NCI-H345 treated with DMSO at 0.1 percent for 48 hours (cell line): Measurements from ENCODE around the gene ADAMTS12.

Experiments used
- DNase-seq: peaks from one replicate; lab custom pipeline; 2025; ENCODE audit not compliant: unreplicated experiment; lab: John Stamatoyannopoulos, UW

Gene ADAMTS12

GRCh38 chr5:33769196-33769595 is 122.6 kb downstream of the ADAMTS12 start:
- DNase-seq = no peak

GRCh38 chr5:33766023-33766422 is 125.8 kb downstream of the ADAMTS12 start:
- no peak for DNase-seq

GRCh38 chr5:33764786-33765185 is 127.0 kb downstream of the ADAMTS12 start:
- DNase-seq = no peak

- no peak for DNase-seq
These were observed 128.4 kb downstream of the ADAMTS12 start for GRCh38 chr5:33763435-33763834.

GRCh38 chr5:33762859-33763258 is 128.9 kb downstream of the ADAMTS12 start:
- DNase-seq = no peak

GRCh38 chr5:33761139-33761538 is 130.7 kb downstream of the ADAMTS12 start:
- DNase-seq = no peak

GRCh38 chr5:33758737-33759136 is 133.1 kb downstream of the ADAMTS12 start:
- DNase-seq = no peak

- DNase-seq = no peak
These were observed 135.3 kb downstream of the ADAMTS12 start for GRCh38 chr5:33756491-33756890.

- no peak for DNase-seq
These were observed 136.6 kb downstream of the ADAMTS12 start for GRCh38 chr5:33755231-33755630.

GRCh38 chr5:33753704-33754103 is 138.1 kb downstream of the ADAMTS12 start:
- DNase-seq = no peak

GRCh38 chr5:33748754-33749153 is 143.0 kb downstream of the ADAMTS12 start:
- no peak for DNase-seq

- no peak for DNase-seq
These were observed 146.6 kb downstream of the ADAMTS12 start for GRCh38 chr5:33745101-33745770.

GRCh38 chr5:33743099-33743498 is 148.7 kb downstream of the ADAMTS12 start:
- DNase-seq = no peak

- DNase-seq = no peak
These were observed 149.6 kb downstream of the ADAMTS12 start for GRCh38 chr5:33742181-33742580.

- no peak for DNase-seq
These were observed 152.8 kb downstream of the ADAMTS12 start for GRCh38 chr5:33738967-33739366.

GRCh38 chr5:33738097-33738496 is 153.7 kb downstream of the ADAMTS12 start:
- no peak for DNase-seq

- DNase-seq = no peak
These were observed 154.1 kb downstream of the ADAMTS12 start for GRCh38 chr5:33737697-33738096.

- DNase-seq = no peak
These were observed 154.5 kb downstream of the ADAMTS12 start for GRCh38 chr5:33737284-33737683.

- no peak for DNase-seq
These were observed 155.3 kb downstream of the ADAMTS12 start for GRCh38 chr5:33736510-33736909.

- no peak for DNase-seq
These were observed 156.7 kb downstream of the ADAMTS12 start for GRCh38 chr5:33735072-33735471.

GRCh38 chr5:33734537-33734936 is 157.3 kb downstream of the ADAMTS12 start:
- DNase-seq = no peak

GRCh38 chr5:33733225-33733624 is 158.6 kb downstream of the ADAMTS12 start:
- DNase-seq = no peak

GRCh38 chr5:33726422-33727165 is 165.2 kb downstream of the ADAMTS12 start:
- DNase-seq = no peak
